DOHH2 (cell line): ENCODE data around the gene C21orf58.

ENCODE experiments used
- H3F3A ChIP-seq: fragments of 200-600 bp; sonication (generic), shearing (Covaris generic); 2 replicates; pipeline ENCODE4 v1.6.0; 2016; ENCODE audit warnings: antibody characterized with exemption, mild to moderate bottlenecking; ENCODE audit not compliant: control insufficient read depth, insufficient read depth
- H3K27ac ChIP-seq: fragments of 200-600 bp; sonication (generic); 2 replicates; pipeline ENCODE4 v1.5.1; 2014; ENCODE audit warnings: low read depth, mild to moderate bottlenecking, low read length, moderate library complexity
- H3K27me3 ChIP-seq: fragments of 200-600 bp; sonication (generic); 2 replicates; pipeline ENCODE4 v1.6.1; 2014; ENCODE audit warnings: mild to moderate bottlenecking, low read length, mixed read lengths; ENCODE audit not compliant: control insufficient read depth
- H3K36me3 ChIP-seq: fragments of 200-600 bp; sonication (generic); 2 replicates; pipeline ENCODE4 v1.6.1; 2014; ENCODE audit warnings: mild to moderate bottlenecking, low read length, moderate library complexity, mixed read lengths; ENCODE audit not compliant: control insufficient read depth
- H3K4me1 ChIP-seq: fragments of 200-600 bp; sonication (generic); 2 replicates; pipeline ENCODE4 v1.6.1; 2014; ENCODE audit warnings: mild to moderate bottlenecking, low read length, mixed read lengths; ENCODE audit not compliant: control insufficient read depth
- H3K4me2 ChIP-seq: fragments of 200-600 bp; sonication (generic); 2 replicates; pipeline ENCODE4 v1.6.0; 2014; ENCODE audit warnings: mild to moderate bottlenecking, low read length, moderate library complexity
- H3K4me3 ChIP-seq: fragments of 200-600 bp; sonication (generic); 2 replicates; pipeline ENCODE4 v1.5.1; 2014; ENCODE audit warnings: mild to moderate bottlenecking, low read length, mixed read lengths
- H3K79me2 ChIP-seq: fragments of 200-600 bp; sonication (generic); 2 replicates; pipeline ENCODE4 v1.6.1; 2014; ENCODE audit warnings: mild to moderate bottlenecking, low read length, mixed read lengths; ENCODE audit not compliant: control insufficient read depth
- H3K9me2 ChIP-seq: fragments of 200-600 bp; sonication (generic); replicated peaks from 2 replicates; pipeline ENCODE4 v1.6.1; 2014; ENCODE audit warnings: mild to moderate bottlenecking, low read length, mixed read lengths; ENCODE audit not compliant: control insufficient read depth
- H3K9me3 ChIP-seq: fragments of 200-600 bp; sonication (generic); 2 replicates; pipeline ENCODE4 v1.6.1; 2014; ENCODE audit warnings: antibody characterized with exemption, low read length, mixed read lengths; ENCODE audit not compliant: control insufficient read depth, insufficient read depth
- H4K20me1 ChIP-seq: fragments of 200-600 bp; sonication (generic); 2 replicates; pipeline ENCODE4 v1.6.0; 2014; ENCODE audit warnings: low read depth, mild to moderate bottlenecking, antibody characterized with exemption, low read length, moderate library complexity; ENCODE audit not compliant: control insufficient read depth, insufficient read depth
- CTCF ChIP-seq: fragments of 200-600 bp; sonication (generic); IDR thresholded peaks from one replicate; pipeline ENCODE4 v1.5.1; 2014; ENCODE audit warnings: antibody characterized with exemption, mild to moderate bottlenecking, low read depth, low read length; ENCODE audit not compliant: poor library complexity, severe bottlenecking
- EZH2phosphoT487 ChIP-seq: fragments of 200-600 bp; sonication (generic); IDR thresholded peaks from 2 replicates; pipeline ENCODE4 v1.6.1; 2017; ENCODE audit warnings: borderline replicate concordance, mild to moderate bottlenecking, antibody characterized with exemption, low read length, moderate library complexity, mixed read lengths

C21orf58 gene

GRCh38 chr21:46355161-46356004 lies 31.7 kb upstream of the C21orf58 start:
- Histone ChIP-seq H3K36me3 (peaks cover 82% of the 10 kb centered on the region), H3K4me2 (no peak overlapping the region), H3K27me3 (no peaks in the 10 kb centered on the region), H3K9me2 (no peaks in the 10 kb centered on the region), H3K4me3 (no peak overlapping the region), H3F3A (no peaks in the 10 kb centered on the region), H3K79me2 (no peaks in the 10 kb centered on the region), H3K4me1 (peaks cover 22% of the 10 kb centered on the region), H3K27ac (no peak overlapping the region), H4K20me1 (no peaks in the 10 kb centered on the region), H3K9me3 (no peaks in the 10 kb centered on the region)
- no peak for TF ChIP-seq EZH2phosphoT487
- TF ChIP-seq CTCF = no peak

GRCh38 chr21:46354518-46354917 lies 30.8 kb upstream of the C21orf58 start:
- H3K9me2 ChIP-seq = no peaks in the 10 kb centered on the region
- TF ChIP-seq EZH2phosphoT487 (no peak), CTCF (no peak)
- no peak overlapping the region for H3K4me3 ChIP-seq
- no peaks in the 10 kb centered on the region for H3K79me2 ChIP-seq
- peaks cover 83% of the 10 kb centered on the region for H3K36me3 ChIP-seq
- H3K4me2 ChIP-seq = no peak overlapping the region
- H3K27me3 ChIP-seq = no peaks in the 10 kb centered on the region
- H3K9me3 ChIP-seq = no peaks in the 10 kb centered on the region
- H3K4me1 ChIP-seq = peaks cover 22% of the 10 kb centered on the region
- no peak overlapping the region for H3K27ac ChIP-seq
- no peaks in the 10 kb centered on the region for H4K20me1 ChIP-seq
- H3F3A ChIP-seq = no peaks in the 10 kb centered on the region

- Histone ChIP-seq H3K4me2 (no peak overlapping the region), H3F3A (no peaks in the 10 kb centered on the region), H3K4me1 (peaks cover 22% of the 10 kb centered on the region), H3K36me3 (peaks cover 88% of the 10 kb centered on the region), H3K79me2 (no peaks in the 10 kb centered on the region), H3K27me3 (no peaks in the 10 kb centered on the region), H3K27ac (no peak overlapping the region), H4K20me1 (no peaks in the 10 kb centered on the region), H3K4me3 (no peak overlapping the region), H3K9me3 (no peaks in the 10 kb centered on the region), H3K9me2 (no peaks in the 10 kb centered on the region)
- TF ChIP-seq EZH2phosphoT487 = no peak
- no peak for TF ChIP-seq CTCF
Observed at GRCh38 chr21:46354046-46354445, 30.4 kb upstream of the C21orf58 start.
